Activated CD4-positive, alpha-beta T cell treated with anti-CD3 and anti-CD28 coated beads, Interleukin-2, amount 50 U/mL, for 1 hour (primary cell): ENCODE results near the gene IL1RAPL1.
"Not testable (repeated sequence)": the region's sequence is repeated elsewhere in the genome, so short reads cannot be mapped to it uniquely, and the experiment has no call there.

Experiments
- DNase-seq: peaks from one replicate; pipeline ENCODE4 v3.0.0-alpha.2; 2020

IL1RAPL1 gene

GRCh38 chrX:28628120-28628519 lies 40.9 kb downstream of the IL1RAPL1 start:
- no peak for DNase-seq

DNA sequence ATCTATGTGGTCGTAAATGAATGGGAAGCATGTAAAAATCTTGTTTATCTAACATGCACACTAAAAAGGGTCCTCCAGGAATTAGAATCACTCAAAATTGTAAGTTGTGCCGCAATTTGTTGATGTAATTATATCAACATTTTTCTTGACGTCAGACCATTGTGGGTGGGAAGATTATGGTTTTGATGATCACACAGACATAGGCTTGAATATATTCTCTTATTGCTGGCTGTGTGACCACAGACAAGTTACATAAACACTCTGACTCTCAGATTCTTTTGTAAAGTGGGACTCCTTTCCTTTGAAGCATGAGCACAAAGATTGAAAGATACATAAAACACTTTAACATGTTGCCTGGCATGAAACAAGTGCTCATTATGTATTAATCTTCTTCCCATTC lies 51.5 kb downstream of the IL1RAPL1 start:
- DNase-seq, result no peak

DNA sequence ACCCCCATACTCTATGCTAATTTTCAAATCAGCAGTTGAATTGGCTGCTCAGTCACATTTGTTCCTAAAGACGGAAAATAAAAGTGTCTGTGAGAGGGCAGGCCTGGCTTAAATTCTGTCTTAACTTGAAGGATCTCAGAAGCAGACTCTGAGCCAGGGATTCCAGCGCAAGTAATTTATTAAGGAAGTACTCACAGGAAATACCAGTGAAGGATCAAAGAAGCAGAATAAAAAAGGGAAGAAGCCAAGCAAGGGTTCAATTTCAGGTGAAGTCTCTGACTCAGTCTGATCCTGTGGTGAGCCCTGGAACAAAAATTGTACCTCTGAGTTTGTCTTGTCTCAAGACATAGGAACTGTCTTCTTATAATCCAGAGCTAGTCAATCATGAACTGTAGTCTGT lies 52.2 kb downstream of the IL1RAPL1 start:
- DNase-seq, result no peak

- no peak for DNase-seq
Observed at GRCh38 chrX:28649541-28649940, 62.3 kb downstream of the IL1RAPL1 start.

DNA sequence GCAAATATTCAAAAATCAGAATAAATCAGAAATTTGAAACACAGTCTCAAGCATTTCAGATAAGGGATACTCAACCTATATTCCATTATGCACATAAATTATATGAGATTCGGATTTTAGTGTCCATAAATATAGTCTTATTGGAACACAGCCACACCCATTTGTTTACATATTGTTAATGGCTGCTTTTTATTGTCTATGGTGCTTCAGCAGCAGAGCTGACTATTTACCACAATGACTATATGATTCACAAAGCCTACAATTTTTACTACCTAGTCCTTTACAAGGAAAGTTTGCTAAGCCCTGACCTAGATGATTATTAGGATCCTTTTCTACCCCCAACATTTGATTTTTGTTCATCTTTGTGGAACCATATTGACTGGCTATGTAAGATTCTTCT lies 63.9 kb downstream of the IL1RAPL1 start:
- DNase-seq, result no peak

DNA sequence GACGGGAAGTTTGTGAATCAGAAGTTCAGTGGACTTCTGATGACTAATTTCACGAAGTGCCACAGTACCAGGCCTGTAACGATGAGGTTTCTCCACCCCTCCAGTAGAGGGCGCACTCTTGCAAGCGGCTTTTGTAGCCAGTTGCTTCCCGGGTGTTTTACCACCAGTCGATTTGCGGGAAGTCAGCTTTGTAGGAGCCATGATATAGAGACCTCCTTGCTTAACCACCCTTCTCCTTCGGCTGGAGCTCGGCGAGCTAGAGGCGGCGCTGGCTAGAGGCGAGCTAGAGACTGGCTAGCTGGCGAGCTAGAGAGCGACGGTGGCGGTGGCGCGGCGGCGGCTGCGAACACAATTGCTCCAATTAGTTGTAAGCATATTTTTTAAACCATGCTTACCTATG lies 72.0 kb downstream of the IL1RAPL1 start:
- DNase-seq, result no peak

- DNase-seq, result no peak
Observed at GRCh38 chrX:28665778-28666177, 78.5 kb downstream of the IL1RAPL1 start.

DNA sequence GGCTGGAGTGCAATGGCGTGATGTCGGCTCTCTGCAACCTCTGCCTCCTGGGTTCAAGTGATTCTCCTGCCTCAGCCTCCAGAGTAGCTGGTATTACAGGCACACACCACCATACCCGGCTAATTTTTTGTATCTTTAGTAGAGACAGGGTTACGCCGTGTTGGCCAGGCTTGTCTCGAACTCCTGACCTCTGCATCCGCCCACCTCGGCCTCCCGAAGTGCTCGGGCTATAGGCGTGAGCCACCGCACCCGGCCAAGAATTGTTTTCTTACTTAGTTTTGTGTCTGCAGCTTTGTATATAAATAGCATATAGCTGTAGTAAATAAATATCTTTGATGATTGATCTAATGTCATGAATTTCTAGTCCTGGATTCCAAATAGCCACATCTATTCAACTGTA lies 81.1 kb downstream of the IL1RAPL1 start:
- DNase-seq, result no peak

- no peak for DNase-seq
Observed at GRCh38 chrX:28668957-28669356, 81.7 kb downstream of the IL1RAPL1 start.

- no peak for DNase-seq
Observed at GRCh38 chrX:28670074-28670473, 82.8 kb downstream of the IL1RAPL1 start.

DNA sequence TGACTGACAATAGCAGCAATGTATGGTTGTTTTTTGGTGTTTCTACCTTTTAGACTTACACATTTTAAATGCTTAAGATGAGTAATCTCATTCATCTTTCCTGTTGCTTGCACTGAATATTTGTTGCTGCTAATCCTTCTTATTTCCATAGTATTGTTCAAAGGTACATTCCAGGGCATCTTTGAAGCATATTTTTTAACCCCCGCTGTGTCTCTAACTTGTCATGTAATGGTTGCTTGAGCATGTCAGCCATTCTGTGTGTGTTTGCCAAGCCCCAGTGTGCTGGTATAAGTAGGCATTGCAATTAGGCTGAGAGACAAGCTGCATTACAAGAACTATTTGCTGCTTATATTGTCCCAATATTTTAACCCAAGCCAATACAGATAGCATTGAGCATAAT lies 87.9 kb downstream of the IL1RAPL1 start:
- DNase-seq, result no peak

- DNase-seq, result no peak
Observed at GRCh38 chrX:28693101-28693500, 105.9 kb downstream of the IL1RAPL1 start.

DNA sequence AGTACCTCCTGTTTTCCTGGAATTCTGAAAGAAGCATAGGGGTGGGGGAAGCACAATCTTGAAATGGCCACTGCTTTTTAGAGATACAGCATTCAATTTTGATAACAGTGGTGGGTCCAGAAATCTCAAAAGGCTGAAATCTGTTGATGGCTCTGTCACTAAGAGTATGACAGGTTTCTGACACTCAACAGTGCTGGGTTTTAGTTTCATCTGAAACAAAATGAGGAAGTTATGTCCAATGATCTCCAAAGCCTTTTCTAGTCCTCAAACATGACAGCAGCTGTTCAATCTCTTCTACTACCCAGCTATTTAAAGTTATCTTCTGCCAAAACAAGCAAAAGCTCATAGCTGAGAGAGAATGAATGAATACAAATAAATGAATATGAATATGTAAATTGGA lies 110.5 kb downstream of the IL1RAPL1 start:
- DNase-seq, result no peak

- no peak for DNase-seq
Observed at GRCh38 chrX:28701222-28701621, 114.0 kb downstream of the IL1RAPL1 start.

DNA sequence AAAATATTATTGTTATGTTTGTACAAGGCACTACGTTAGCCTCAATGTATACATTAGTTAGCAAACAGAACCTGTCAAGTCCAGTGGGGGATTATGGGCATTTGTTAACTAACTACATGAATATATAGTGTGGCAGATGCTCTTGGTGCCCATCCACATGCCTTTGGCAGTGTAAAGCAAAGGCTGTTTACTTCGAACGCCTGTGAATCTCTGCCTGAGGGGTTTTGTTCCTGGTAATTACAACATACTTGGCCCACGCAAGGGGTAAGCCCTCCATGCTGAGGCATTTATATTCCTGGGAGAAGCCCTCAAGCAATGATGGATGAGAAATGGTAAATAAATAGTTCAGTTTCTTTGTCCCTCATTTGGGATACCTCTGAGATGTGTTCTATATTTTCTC lies 119.7 kb downstream of the IL1RAPL1 start:
- DNase-seq, result no peak

DNA sequence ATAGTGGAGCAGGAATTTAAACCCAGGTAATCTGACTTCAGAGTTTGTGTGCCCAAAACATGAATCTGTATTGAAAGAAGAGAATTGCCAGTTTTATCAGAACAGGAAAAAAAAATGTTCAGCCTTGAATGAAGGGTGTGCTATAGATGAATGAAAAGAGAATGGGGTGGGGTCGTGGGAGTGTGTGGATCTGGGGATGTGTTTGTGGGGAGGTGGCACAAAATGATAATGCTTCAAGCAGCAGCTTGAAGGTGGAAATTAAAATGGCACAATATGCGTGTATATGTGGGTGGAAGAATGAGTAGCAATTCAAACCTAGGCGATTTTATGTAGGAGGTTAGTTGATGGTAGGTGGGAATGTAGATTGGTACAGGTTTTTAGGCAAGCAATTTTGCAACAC lies 122.2 kb downstream of the IL1RAPL1 start:
- no peak for DNase-seq

DNA sequence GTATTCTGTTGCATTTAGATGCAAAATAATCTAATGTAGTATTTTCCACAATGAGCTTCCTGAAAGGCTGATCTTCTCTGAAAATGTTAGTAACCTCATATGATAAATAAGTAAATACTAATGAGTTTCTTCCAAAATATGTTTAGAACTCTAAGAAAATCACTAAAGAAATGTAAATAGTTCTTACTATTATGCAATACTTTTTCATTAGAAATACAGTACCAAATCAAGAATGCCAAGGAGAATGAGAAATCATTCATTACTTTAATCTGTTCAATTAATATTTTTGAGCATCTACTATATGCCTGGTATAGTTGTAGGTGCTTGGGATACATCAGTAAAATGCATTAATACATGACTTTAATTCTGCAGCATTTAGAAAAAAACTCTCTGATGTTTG lies 130.6 kb downstream of the IL1RAPL1 start:
- DNase-seq, result no peak

- DNase-seq, result no peak
Observed at GRCh38 chrX:28718450-28718849, 131.2 kb downstream of the IL1RAPL1 start.

DNA sequence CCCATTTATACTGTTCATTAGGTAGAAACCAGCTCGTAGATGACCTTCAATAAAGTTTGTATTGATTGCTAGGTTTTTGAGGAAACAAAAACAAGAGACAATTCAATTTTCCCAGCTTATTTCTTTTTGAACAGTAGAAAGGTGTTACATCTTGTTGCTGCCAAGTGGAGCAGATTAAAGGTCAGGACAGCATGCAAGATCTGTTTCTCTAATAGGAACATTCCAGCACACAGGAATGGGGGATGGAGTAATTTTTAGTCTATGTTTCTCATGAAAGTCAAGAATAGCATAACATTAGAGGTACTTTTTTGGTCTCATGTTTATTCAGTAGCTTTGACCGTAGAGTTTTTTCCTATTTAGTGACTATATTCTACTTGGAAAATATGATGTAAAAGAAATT lies 132.4 kb downstream of the IL1RAPL1 start:
- DNase-seq, result no peak

GRCh38 chrX:28752330-28752729 lies 165.1 kb downstream of the IL1RAPL1 start:
- DNase-seq, result no peak

GRCh38 chrX:28756175-28756574 lies 168.9 kb downstream of the IL1RAPL1 start:
- DNase-seq, result no peak

GRCh38 chrX:28756647-28757046 lies 169.4 kb downstream of the IL1RAPL1 start:
- no peak for DNase-seq

- DNase-seq, result no peak
Observed at GRCh38 chrX:28757290-28757689, 170.0 kb downstream of the IL1RAPL1 start.

DNA sequence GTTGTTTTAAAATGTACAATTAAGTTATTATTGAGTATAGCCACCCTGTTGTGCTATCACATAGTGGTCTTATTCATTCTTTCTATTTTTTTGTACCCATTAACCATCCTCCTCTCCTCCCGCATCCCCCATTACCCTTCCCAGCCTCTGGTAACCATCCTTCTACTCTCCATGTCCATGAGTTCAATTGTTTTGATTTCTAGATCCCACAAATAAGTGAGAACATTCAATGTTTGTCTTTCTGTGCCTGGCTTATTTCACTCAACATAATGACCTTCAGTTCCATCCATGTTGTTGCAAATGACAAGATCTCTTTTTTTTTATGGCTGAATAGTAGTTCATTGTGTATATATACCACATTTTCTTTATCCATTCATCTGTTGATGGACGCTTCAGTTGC lies 179.3 kb downstream of the IL1RAPL1 start:
- not testable (repeated sequence) for DNase-seq

DNA sequence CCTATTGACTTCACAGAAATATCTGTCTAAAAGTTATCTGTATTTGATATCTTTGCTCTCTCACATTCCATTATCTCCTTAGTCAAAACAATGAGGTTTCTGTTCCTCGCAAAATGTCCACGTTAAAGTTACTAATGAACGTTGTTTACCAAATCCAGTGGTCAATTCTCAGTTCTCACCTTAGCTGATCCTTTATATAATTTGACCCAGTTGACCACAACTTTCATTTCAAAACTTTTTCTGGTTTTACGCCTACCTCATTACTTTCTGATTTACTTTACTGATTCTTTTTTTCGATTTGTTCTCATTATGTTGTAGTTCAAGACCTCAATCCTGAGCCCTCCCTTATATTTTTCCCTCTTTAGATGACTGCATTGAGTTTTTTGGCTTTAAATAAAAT lies 186.6 kb downstream of the IL1RAPL1 start:
- DNase-seq, result no peak

- DNase-seq, result no peak
Observed at GRCh38 chrX:28787206-28787605, 200.0 kb downstream of the IL1RAPL1 start.
